ENCODE data around the gene SLC30A4. TPM values are rescaled to one million over a fixed set of nuclear protein-coding genes. Genes with fewer than 3 reads are reported as not detected.

SLC30A4 gene
- polyA plus RNA-seq, 3 donors: 0.05 to 0.21 (median 0.17) TPM

GRCh38 chr15:45551676-45552075, 29.1 kb upstream of the SLC30A4 start:
- Histone ChIP-seq H3K27ac (ENCODE audit: low read depth in 1 of 2, low read length in 2 of 2) (no peak overlapping the region), H3K36me3 (replicated peaks in 1 of 2; ENCODE audit: control insufficient read depth in 1 of 2, insufficient read depth in 2 of 2, low read length in 2 of 2) (no peaks in the 10 kb centered on the region), H4K20me1 (ENCODE audit: insufficient read depth, low read length) (no peaks in the 10 kb centered on the region), H3K9me3 (replicated peaks in 1 of 2; ENCODE audit: control insufficient read depth in 1 of 2, insufficient read depth in 1 of 2, low read length in 2 of 2) (no peaks in the 10 kb centered on the region), H3K79me2 (ENCODE audit: insufficient read depth, low read length) (no peaks in the 10 kb centered on the region), H2AFZ (ENCODE audit: insufficient read depth, low read depth, low read length, poor library complexity, severe bottlenecking) (no peak overlapping the region), H3K4me2 (replicated peaks; ENCODE audit: extremely low read depth, low read length, poor library complexity, severe bottlenecking) (no peak overlapping the region), H3K27me3 (ENCODE audit: control insufficient read depth in 2 of 2, insufficient read depth in 2 of 2, low read length in 2 of 2) (peaks cover 0 to 10% of the 10 kb centered on the region in 2 donors), H3K4me1 (ENCODE audit: control insufficient read depth in 1 of 2, insufficient read depth in 2 of 2, low read length in 2 of 2) (peaks cover 9 to 11% of the 10 kb centered on the region in 2 donors), H3K4me3 (replicated peaks in 1 of 3; ENCODE audit: low read depth in 2 of 3, low read length in 3 of 3) (no peak overlapping the region), H3K9ac (ENCODE audit: insufficient read depth, low read length, poor library complexity, severe bottlenecking) (no peak overlapping the region)
- WGBS (ENCODE audit: insufficient coverage): 75% methylated on average over 1 of the region's 3 CpGs
- intact Hi-C loops (cut with micrococcal nuclease): no loop called here
- no peaks in the 10 kb centered on the region for H3K36me3 Mint-ChIP-seq
- no peak overlapping the region for H3K4me3 Mint-ChIP-seq
- peaks cover 0 to 3% (median 0%) of the 10 kb centered on the region in 7 donors for H3K9me3 Mint-ChIP-seq
- peaks cover 8% of the 10 kb centered on the region for H3K4me1 Mint-ChIP-seq
- TF ChIP-seq, protein P1, sequence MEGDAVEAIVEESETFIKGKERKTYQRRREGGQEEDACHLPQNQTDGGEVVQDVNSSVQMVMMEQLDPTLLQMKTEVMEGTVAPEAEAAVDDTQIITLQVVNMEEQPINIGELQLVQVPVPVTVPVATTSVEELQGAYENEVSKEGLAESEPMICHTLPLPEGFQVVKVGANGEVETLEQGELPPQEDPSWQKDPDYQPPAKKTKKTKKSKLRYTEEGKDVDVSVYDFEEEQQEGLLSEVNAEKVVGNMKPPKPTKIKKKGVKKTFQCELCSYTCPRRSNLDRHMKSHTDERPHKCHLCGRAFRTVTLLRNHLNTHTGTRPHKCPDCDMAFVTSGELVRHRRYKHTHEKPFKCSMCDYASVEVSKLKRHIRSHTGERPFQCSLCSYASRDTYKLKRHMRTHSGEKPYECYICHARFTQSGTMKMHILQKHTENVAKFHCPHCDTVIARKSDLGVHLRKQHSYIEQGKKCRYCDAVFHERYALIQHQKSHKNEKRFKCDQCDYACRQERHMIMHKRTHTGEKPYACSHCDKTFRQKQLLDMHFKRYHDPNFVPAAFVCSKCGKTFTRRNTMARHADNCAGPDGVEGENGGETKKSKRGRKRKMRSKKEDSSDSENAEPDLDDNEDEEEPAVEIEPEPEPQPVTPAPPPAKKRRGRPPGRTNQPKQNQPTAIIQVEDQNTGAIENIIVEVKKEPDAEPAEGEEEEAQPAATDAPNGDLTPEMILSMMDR (IDR thresholded peaks at IDR 0.05): no peak
- peaks cover 17 to 18% (median 18%) of the 10 kb centered on the region in 3 donors for H3K27me3 Mint-ChIP-seq (ENCODE audit: low read depth in 3 of 3)
- no peak for DNase-seq
- no peak overlapping the region for H3K27ac Mint-ChIP-seq

DNA sequence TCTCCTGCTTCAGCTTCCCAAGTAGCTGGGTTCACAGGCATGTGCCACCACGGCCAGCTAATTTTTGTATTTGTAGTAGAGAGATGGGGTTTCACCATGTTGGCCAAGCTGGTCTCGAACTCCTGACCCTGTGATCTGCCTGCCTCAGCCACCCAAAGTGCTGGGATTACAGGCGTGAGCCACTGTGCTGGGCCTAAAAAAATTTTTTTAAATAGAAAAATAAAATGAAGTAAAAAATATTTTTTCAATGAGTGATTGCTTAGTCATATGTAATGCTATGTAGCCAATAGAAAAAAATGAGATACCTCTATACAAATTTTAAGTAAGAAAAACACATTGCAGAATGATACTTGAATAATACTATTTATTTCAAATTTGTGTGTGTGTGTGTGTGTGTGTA, 27.9 kb upstream of the SLC30A4 start:
- H3K36me3 Mint-ChIP-seq: no peaks in the 10 kb centered on the region
- no peak overlapping the region for H3K27ac Mint-ChIP-seq
- H3K4me3 Mint-ChIP-seq: no peak overlapping the region
- Histone ChIP-seq H3K9me3 (replicated peaks in 1 of 2; ENCODE audit: control insufficient read depth in 1 of 2, insufficient read depth in 1 of 2, low read length in 2 of 2) (no peaks in the 10 kb centered on the region), H3K79me2 (ENCODE audit: insufficient read depth, low read length) (no peaks in the 10 kb centered on the region), H3K36me3 (replicated peaks in 1 of 2; ENCODE audit: control insufficient read depth in 1 of 2, insufficient read depth in 2 of 2, low read length in 2 of 2) (no peaks in the 10 kb centered on the region), H4K20me1 (ENCODE audit: insufficient read depth, low read length) (no peaks in the 10 kb centered on the region), H3K4me1 (ENCODE audit: control insufficient read depth in 1 of 2, insufficient read depth in 2 of 2, low read length in 2 of 2) (no peaks in the 10 kb centered on the region), H3K9ac (ENCODE audit: insufficient read depth, low read length, poor library complexity, severe bottlenecking) (no peak overlapping the region), H3K4me3 (replicated peaks in 1 of 3; ENCODE audit: low read depth in 2 of 3, low read length in 3 of 3) (no peak overlapping the region), H3K27me3 (ENCODE audit: control insufficient read depth in 2 of 2, insufficient read depth in 2 of 2, low read length in 2 of 2) (peaks cover 0 to 10% of the 10 kb centered on the region in 2 donors), H2AFZ (ENCODE audit: insufficient read depth, low read depth, low read length, poor library complexity, severe bottlenecking) (no peak overlapping the region), H3K4me2 (replicated peaks; ENCODE audit: extremely low read depth, low read length, poor library complexity, severe bottlenecking) (no peak overlapping the region), H3K27ac (ENCODE audit: low read depth in 1 of 2, low read length in 2 of 2) (no peak overlapping the region)
- H3K9me3 Mint-ChIP-seq: peaks cover 0 to 3% (median 0%) of the 10 kb centered on the region in 7 donors
- H3K27me3 Mint-ChIP-seq (ENCODE audit: low read depth in 3 of 3): peaks cover 16 to 20% (median 16%) of the 10 kb centered on the region in 3 donors
- DNase-seq: no peak
- TF ChIP-seq, protein P1 (IDR thresholded peaks at IDR 0.05): no peak
- no CpG with 5 or more reads among the region's 3 CpGs for WGBS (ENCODE audit: insufficient coverage)
- intact Hi-C loops (cut with micrococcal nuclease): no loop called here
- no peaks in the 10 kb centered on the region for H3K4me1 Mint-ChIP-seq
